ENCODE data around the gene ZBTB20.

ZBTB20 gene

GRCh38 chr3:114454551-114455251 is 692.4 kb downstream of the ZBTB20 start:
- peak; percentile 95 for DNase-seq

GRCh38 chr3:114453361-114453780 is 693.7 kb downstream of the ZBTB20 start:
- DNase-seq, result no peak

- DNase-seq, result peak; percentile 63
Measured at GRCh38 chr3:114452937-114453336, 694.2 kb downstream of the ZBTB20 start.

- DNase-seq, result peak; percentile 77
Measured at GRCh38 chr3:114452256-114452655, 694.8 kb downstream of the ZBTB20 start.

- peak; percentile 75 for DNase-seq
Measured at GRCh38 chr3:114451561-114452018, 695.5 kb downstream of the ZBTB20 start.

- peak; percentile 75 for DNase-seq
Measured at GRCh38 chr3:114451051-114451451, 696.0 kb downstream of the ZBTB20 start.

- DNase-seq, result peak; percentile 77
Measured at GRCh38 chr3:114450008-114450596, 697.0 kb downstream of the ZBTB20 start.

- peak; percentile 80 for DNase-seq
Measured at GRCh38 chr3:114449271-114450007, 697.6 kb downstream of the ZBTB20 start.

GRCh38 chr3:114447950-114448479 is 699.1 kb downstream of the ZBTB20 start:
- DNase-seq, result peak; percentile 54

- peak; percentile 54 for DNase-seq
Measured at GRCh38 chr3:114447545-114447944, 699.5 kb downstream of the ZBTB20 start.

- no peak for DNase-seq
Measured at GRCh38 chr3:114446600-114446999, 700.5 kb downstream of the ZBTB20 start.

GRCh38 chr3:114445233-114445632 is 701.9 kb downstream of the ZBTB20 start:
- DNase-seq, result no peak

GRCh38 chr3:114444216-114444615 is 702.9 kb downstream of the ZBTB20 start:
- no peak for DNase-seq

GRCh38 chr3:114442246-114442645 is 704.8 kb downstream of the ZBTB20 start:
- no peak for DNase-seq

GRCh38 chr3:114441386-114441785 is 705.7 kb downstream of the ZBTB20 start:
- no peak for DNase-seq

- no peak for DNase-seq
Measured at GRCh38 chr3:114440700-114441099, 706.4 kb downstream of the ZBTB20 start.

- DNase-seq, result no peak
Measured at GRCh38 chr3:114439284-114439683, 707.8 kb downstream of the ZBTB20 start.

GRCh38 chr3:114437897-114438296 is 709.2 kb downstream of the ZBTB20 start:
- DNase-seq, result no peak

GRCh38 chr3:114436182-114436581 is 710.9 kb downstream of the ZBTB20 start:
- DNase-seq, result no peak

GRCh38 chr3:114435386-114436115 is 711.5 kb downstream of the ZBTB20 start:
- DNase-seq, result no peak

GRCh38 chr3:114432310-114432709 is 714.8 kb downstream of the ZBTB20 start:
- DNase-seq, result no peak

- DNase-seq, result no peak
Measured at GRCh38 chr3:114428044-114428595, 719.0 kb downstream of the ZBTB20 start.

Data from DMS79 treated with DMSO at 0.1 percent for 48 hours (cell line).